Ectodermal cell (in vitro differentiated cells): ENCODE data around the gene PXYLP1.

Experiments
- H3K27ac ChIP-seq: 2 replicates; pipeline ENCODE4 v1.7.0; 2013; ENCODE audit warnings: mild to moderate bottlenecking, low read depth, low read length; ENCODE audit not compliant: insufficient read depth, poor library complexity, severe bottlenecking
- H3K27me3 ChIP-seq: 2 replicates; pipeline ENCODE4 v1.7.0; 2013; ENCODE audit warnings: mild to moderate bottlenecking, low read length; ENCODE audit not compliant: insufficient read depth, control insufficient read depth, poor library complexity, severe bottlenecking
- H3K36me3 ChIP-seq: one replicate; pipeline ENCODE4 v1.7.0; 2013; ENCODE audit warnings: low read length; ENCODE audit not compliant: control insufficient read depth, insufficient read depth
- H3K4me1 ChIP-seq: one replicate; pipeline ENCODE4 v1.7.0; 2013; ENCODE audit warnings: low read length; ENCODE audit not compliant: control insufficient read depth, insufficient read depth
- H3K4me3 ChIP-seq: 2 replicates; pipeline ENCODE4 v1.7.0; 2013; ENCODE audit warnings: low read depth, low read length, control low read depth; ENCODE audit not compliant: insufficient read depth
- H3K9me3 ChIP-seq: 2 replicates; pipeline ENCODE4 v1.7.0; 2013; ENCODE audit warnings: mild to moderate bottlenecking, low read length, moderate library complexity; ENCODE audit not compliant: control insufficient read depth
- WGBS, 2 experiments: methylation state at CpG; one replicate each; pipeline ENCODE4 v1.1.7; 2013; ENCODE audit warnings: missing lambda C conversion rate in 2 of 2; 5-methylcytosine and 5-hydroxymethylcytosine counted together

PXYLP1 gene

GRCh38 chr3:141343865-141344271, 112.2 kb downstream of the PXYLP1 start:
- H3K4me1 ChIP-seq: no peaks in the 10 kb centered on the region
- no peak overlapping the region for H3K27ac ChIP-seq
- H3K27me3 ChIP-seq: no peaks in the 10 kb centered on the region
- no peak overlapping the region for H3K4me3 ChIP-seq
- WGBS, 2 experiments: 93% methylated on average over 3 of the region's 3 CpGs
- no peaks in the 10 kb centered on the region for H3K9me3 ChIP-seq
- no peaks in the 10 kb centered on the region for H3K36me3 ChIP-seq
